ENCODE measurements around the gene SHKBP1.

DNA sequence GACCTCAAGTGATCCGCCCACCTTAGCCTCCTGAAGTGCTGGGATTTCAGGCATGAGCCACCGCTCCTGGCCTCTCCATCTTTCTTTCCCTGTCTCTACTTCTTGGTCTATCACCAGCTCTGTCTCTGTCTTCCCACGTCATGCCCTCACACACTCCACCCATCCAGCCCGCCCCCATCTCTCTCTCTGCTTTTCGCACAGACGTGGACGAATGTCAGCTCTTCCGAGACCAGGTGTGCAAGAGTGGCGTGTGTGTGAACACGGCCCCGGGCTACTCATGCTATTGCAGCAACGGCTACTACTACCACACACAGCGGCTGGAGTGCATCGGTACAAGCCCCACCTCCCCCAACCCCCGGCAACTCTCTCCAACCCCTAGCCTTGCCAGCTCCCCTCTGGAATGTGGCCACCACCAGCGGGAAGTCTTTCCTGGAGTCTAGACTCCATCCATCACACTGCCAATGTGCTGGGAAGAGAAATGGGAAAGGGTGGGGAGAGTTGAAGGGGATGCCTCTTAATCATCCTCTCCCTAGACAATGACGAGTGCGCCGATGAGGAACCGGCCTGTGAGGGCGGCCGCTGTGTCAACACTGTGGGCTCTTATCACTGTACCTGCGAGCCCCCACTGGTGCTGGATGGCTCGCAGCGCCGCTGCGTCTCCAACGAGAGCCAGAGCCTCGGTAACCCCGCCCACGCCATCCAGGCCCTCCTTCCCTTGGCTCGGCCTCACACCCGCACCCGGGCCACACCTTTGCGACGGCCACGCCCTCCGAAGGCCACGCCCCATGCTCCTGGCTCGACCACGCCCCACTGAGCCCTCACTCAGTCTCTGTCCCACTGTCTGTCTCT is 47.0 kb downstream of the SHKBP1 start:
- no peak for TF ChIP-seq POLR2A (IDR thresholded peaks at IDR 0.05)
- TF ChIP-seq, protein P1, sequence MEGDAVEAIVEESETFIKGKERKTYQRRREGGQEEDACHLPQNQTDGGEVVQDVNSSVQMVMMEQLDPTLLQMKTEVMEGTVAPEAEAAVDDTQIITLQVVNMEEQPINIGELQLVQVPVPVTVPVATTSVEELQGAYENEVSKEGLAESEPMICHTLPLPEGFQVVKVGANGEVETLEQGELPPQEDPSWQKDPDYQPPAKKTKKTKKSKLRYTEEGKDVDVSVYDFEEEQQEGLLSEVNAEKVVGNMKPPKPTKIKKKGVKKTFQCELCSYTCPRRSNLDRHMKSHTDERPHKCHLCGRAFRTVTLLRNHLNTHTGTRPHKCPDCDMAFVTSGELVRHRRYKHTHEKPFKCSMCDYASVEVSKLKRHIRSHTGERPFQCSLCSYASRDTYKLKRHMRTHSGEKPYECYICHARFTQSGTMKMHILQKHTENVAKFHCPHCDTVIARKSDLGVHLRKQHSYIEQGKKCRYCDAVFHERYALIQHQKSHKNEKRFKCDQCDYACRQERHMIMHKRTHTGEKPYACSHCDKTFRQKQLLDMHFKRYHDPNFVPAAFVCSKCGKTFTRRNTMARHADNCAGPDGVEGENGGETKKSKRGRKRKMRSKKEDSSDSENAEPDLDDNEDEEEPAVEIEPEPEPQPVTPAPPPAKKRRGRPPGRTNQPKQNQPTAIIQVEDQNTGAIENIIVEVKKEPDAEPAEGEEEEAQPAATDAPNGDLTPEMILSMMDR (IDR thresholded peaks at IDR 0.05), result no peak
